Fibroblast of gingiva (primary cell): Measurements from ENCODE around the gene PHTF1.

Source experiments
- DNase-seq: peaks from one replicate; pipeline ENCODE4 v3.0.0-alpha.2; 2011; ENCODE audit warnings: low read depth

PHTF1 gene

GRCh38 chr1:113759333-113760101 lies at the start of gene PHTF1:
Gene PHTF1 (minus strand): TSS chr1:113759486. CDS start chr1:113758703, 783 bp downstream.
- peak; percentile 72 for DNase-seq

GRCh38 chr1:113808450-113809195 lies 49.3 kb upstream of the PHTF1 start:
- no peak for DNase-seq

GRCh38 chr1:113805639-113806038 lies 46.4 kb upstream of the PHTF1 start:
- no peak for DNase-seq

GRCh38 chr1:113805256-113805531 lies 45.9 kb upstream of the PHTF1 start:
- no peak for DNase-seq

- no peak for DNase-seq
These were observed 45.4 kb upstream of the PHTF1 start for GRCh38 chr1:113804421-113805255.

GRCh38 chr1:113802367-113803007 lies 43.2 kb upstream of the PHTF1 start:
- no peak for DNase-seq

GRCh38 chr1:113800487-113800886 lies 41.2 kb upstream of the PHTF1 start:
- no peak for DNase-seq

GRCh38 chr1:113797472-113797871 lies 38.2 kb upstream of the PHTF1 start:
- no peak for DNase-seq

- DNase-seq, result no peak
These were observed 34.9 kb upstream of the PHTF1 start for GRCh38 chr1:113793878-113794834.

- DNase-seq, result peak; percentile 16
These were observed 33.7 kb upstream of the PHTF1 start for GRCh38 chr1:113792986-113793385.

- no peak for DNase-seq
These were observed 33.2 kb upstream of the PHTF1 start for GRCh38 chr1:113792471-113792870.

GRCh38 chr1:113788802-113789201 lies 29.5 kb upstream of the PHTF1 start:
- DNase-seq, result no peak

- no peak for DNase-seq
These were observed 28.4 kb upstream of the PHTF1 start for GRCh38 chr1:113787663-113788062.

- no peak for DNase-seq
These were observed 26.8 kb upstream of the PHTF1 start for GRCh38 chr1:113786069-113786468.

- DNase-seq, result no peak
These were observed 25.0 kb upstream of the PHTF1 start for GRCh38 chr1:113784104-113784779.

GRCh38 chr1:113783254-113784103 lies 24.2 kb upstream of the PHTF1 start:
- peak; percentile 43 for DNase-seq

GRCh38 chr1:113782406-113782805 lies 23.1 kb upstream of the PHTF1 start:
- peak; percentile 71 for DNase-seq

- DNase-seq, result no peak
These were observed 21.3 kb upstream of the PHTF1 start for GRCh38 chr1:113780374-113781146.

GRCh38 chr1:113779542-113779941 lies 20.3 kb upstream of the PHTF1 start:
- no peak for DNase-seq
